Keratinocyte (primary cell): ENCODE data around the gene FASLG. TPM values are rescaled to one million over a fixed set of nuclear protein-coding genes. Genes with fewer than 3 reads are reported as not detected.
"Not testable (repeated sequence)": the region's sequence is repeated elsewhere in the genome, so short reads cannot be mapped to it uniquely, and the experiment has no call there.

ENCODE experiments used
- DNase-seq: peaks from one replicate; pipeline ENCODE4 v3.0.0-alpha.2; 2011; ENCODE audit warnings: low read depth, missing footprints, low spot score
- FAIRE-seq: peaks from 2 replicates; lab custom pipeline; 2011; peaks lifted over from hg19 to GRCh38; lab: Jason Lieb, UNC
- H2AFZ ChIP-seq: 2 replicates; pipeline ENCODE4 v1.6.0; 2012; ENCODE audit warnings: low read length, control low read depth, inconsistent platforms; ENCODE audit not compliant: control insufficient read depth
- H3K27ac ChIP-seq: 2 replicates; pipeline ENCODE4 v1.5.1; 2011; ENCODE audit warnings: low read length; ENCODE audit not compliant: control insufficient read depth, insufficient read depth
- H3K27me3 ChIP-seq: 3 replicates; pipeline ENCODE4 v1.6.0; 2011; ENCODE audit warnings: low read length; ENCODE audit not compliant: control insufficient read depth, insufficient read depth; ENCODE audit errors: extremely low read depth
- H3K36me3 ChIP-seq, 2 experiments: 2 replicates in 1 of 2; 3 replicates in 1 of 2; pipeline ENCODE4 v1.5.1; 2011; ENCODE audit warnings: low read length in 2 of 2, mild to moderate bottlenecking in 1 of 2; ENCODE audit not compliant: control insufficient read depth in 2 of 2, insufficient read depth in 2 of 2; ENCODE audit errors: extremely low read depth in 1 of 2
- H3K4me1 ChIP-seq: 3 replicates; pipeline ENCODE4 v1.5.1; 2011; ENCODE audit warnings: low read length; ENCODE audit not compliant: control insufficient read depth, insufficient read depth; ENCODE audit errors: extremely low read depth
- H3K4me2 ChIP-seq: 3 replicates; pipeline ENCODE4 v1.6.0; 2011; ENCODE audit warnings: low read depth, low read length; ENCODE audit not compliant: control insufficient read depth, insufficient read depth; ENCODE audit errors: extremely low read depth
- H3K4me3 ChIP-seq, 3 experiments: fragments of 200-600 bp in 1 of 3; sonication (generic) in 1 of 3; 2 replicates in 2 of 3; 3 replicates in 1 of 3; pipeline ENCODE4 v1.5.1; 2011 to 2016; ENCODE audit warnings: low read length in 3 of 3, mild to moderate bottlenecking in 3 of 3, control low read depth in 2 of 3, inconsistent platforms in 1 of 3, low read depth in 1 of 3, mixed read lengths in 1 of 3, mixed run types in 1 of 3, moderate library complexity in 1 of 3; ENCODE audit not compliant: control insufficient read depth in 2 of 3, insufficient read depth in 2 of 3; ENCODE audit errors: extremely low read depth in 1 of 3
- H3K79me2 ChIP-seq: 2 replicates; pipeline ENCODE4 v1.6.0; 2012; ENCODE audit warnings: low read length; ENCODE audit not compliant: control insufficient read depth, insufficient read depth
- H3K9ac ChIP-seq: 3 replicates; pipeline ENCODE4 v1.6.0; 2011; ENCODE audit warnings: low read length; ENCODE audit not compliant: control insufficient read depth, insufficient read depth; ENCODE audit errors: extremely low read depth
- H3K9me1 ChIP-seq: 3 replicates; pipeline ENCODE4 v1.6.0; 2011; ENCODE audit warnings: low read length; ENCODE audit not compliant: control insufficient read depth, insufficient read depth; ENCODE audit errors: extremely low read depth
- H3K9me3 ChIP-seq: 2 replicates; pipeline ENCODE4 v1.5.1; 2012; ENCODE audit warnings: low read depth, low read length; ENCODE audit not compliant: control insufficient read depth
- H4K20me1 ChIP-seq: 3 replicates; pipeline ENCODE4 v1.6.0; 2011; ENCODE audit warnings: low read length; ENCODE audit not compliant: control insufficient read depth, insufficient read depth; ENCODE audit errors: extremely low read depth
- CTCF ChIP-seq, 3 experiments: IDR thresholded peaks in 1 of 3; conservative IDR thresholded peaks in 1 of 3; optimal IDR thresholded peaks in 1 of 3; 2 replicates in 2 of 3; 3 replicates in 1 of 3; pipeline versions ENCODE3 to v1.5.1; 2011; ENCODE audit warnings: low read length in 3 of 3, mild to moderate bottlenecking in 3 of 3, moderate library complexity in 2 of 3, control low read depth in 1 of 3, inconsistent platforms in 1 of 3; ENCODE audit not compliant: insufficient read depth in 2 of 3; ENCODE audit errors: extremely low read depth in 1 of 3
- EZH2 ChIP-seq: IDR thresholded peaks from one replicate; pipeline ENCODE4 v1.6.1; 2012; ENCODE audit warnings: inconsistent platforms, mild to moderate bottlenecking, low read length, moderate library complexity
- dilution Hi-C: fragments of 300-500 bp; cut with MboI; formaldehyde crosslinking; loops from one replicate; pipeline ENCODE4 v1.7.0; 2020; ENCODE audit warnings: low sequenced_read_pairs; ENCODE audit not compliant: extremely low pct_ligation_motif_present
- polyA plus RNA-seq, 5 experiments: library from polyadenylated mRNA; depleted of rRNA in 3 of 5; stranded (reverse) in 3 of 5; stranded (forward) in 1 of 5; unstranded in 1 of 5; fragments of >200 nt; gene quantifications; 1 replicate in 1 of 5; 2 replicates in 3 of 5; 3 replicates in 1 of 5; pipeline versions ENCODE4 v1.2.1 to v1.2.3, GENCODE V29; 2011 to 2012; ENCODE audit warnings: missing spikeins in 2 of 5, low read depth in 1 of 5, low replicate concordance in 1 of 5

Gene FASLG
- polyA plus RNA-seq, 1 donor (not counting 4 experiments of a cell fraction or from before 2014, with no cell fraction given) = 0.04 TPM

GRCh38 chr1:172686143-172686542 lies 27.2 kb downstream of the FASLG start:
- no peak overlapping the region for H3K4me2 ChIP-seq
- no peak for DNase-seq
- H3K27me3 ChIP-seq = no peaks in the 10 kb centered on the region
- FAIRE-seq = no peak
- no peak overlapping the region for H3K9ac ChIP-seq
- TF ChIP-seq CTCF (optimal IDR thresholded peaks at IDR 0.05 in 1 of 3, IDR thresholded peaks at IDR 0.05 in 1 of 3, conservative IDR thresholded peaks at IDR 0.05 in 1 of 3; ENCODE audit: extremely low read depth in 1 of 3, insufficient read depth in 2 of 3, low read length in 3 of 3) = no peak
- no peak for TF ChIP-seq EZH2
- H3K9me3 ChIP-seq = no peaks in the 10 kb centered on the region
- no peaks in the 10 kb centered on the region for H3K9me1 ChIP-seq
- no peaks in the 10 kb centered on the region for H3K79me2 ChIP-seq
- no peaks in the 10 kb centered on the region for H3K36me3 ChIP-seq
- H3K4me1 ChIP-seq = no peaks in the 10 kb centered on the region
- dilution Hi-C loops = no loop called here
- H3K27ac ChIP-seq = no peak overlapping the region
- no peak overlapping the region for H2AFZ ChIP-seq
- no peaks in the 10 kb centered on the region for H4K20me1 ChIP-seq
- H3K4me3 ChIP-seq = no peak overlapping the region

- H3K4me3 ChIP-seq, H3K9me3 ChIP-seq, H3K36me3 ChIP-seq, dilution Hi-C loops, H4K20me1 ChIP-seq, FAIRE-seq, H2AFZ ChIP-seq, H3K9ac ChIP-seq, H3K9me1 ChIP-seq, H3K79me2 ChIP-seq, H3K4me2 ChIP-seq, H3K27ac ChIP-seq, H3K4me1 ChIP-seq, DNase-seq, H3K27me3 ChIP-seq: not testable (repeated sequence)
Observed at GRCh38 chr1:172688428-172689085, 29.7 kb downstream of the FASLG start.

GRCh38 chr1:172690925-172691324 lies 32.0 kb downstream of the FASLG start:
- H2AFZ ChIP-seq, H3K4me2 ChIP-seq, H3K4me1 ChIP-seq, H3K36me3 ChIP-seq, H3K9me1 ChIP-seq, H3K9ac ChIP-seq, dilution Hi-C loops, DNase-seq, H3K79me2 ChIP-seq, H4K20me1 ChIP-seq, H3K27ac ChIP-seq, H3K27me3 ChIP-seq, FAIRE-seq, H3K4me3 ChIP-seq, H3K9me3 ChIP-seq: not testable (repeated sequence)
